LNCaP clone FGC (cell line): ENCODE measurements around the gene FLOT1.

Experiments
- DNase-seq: peaks from one replicate; pipeline ENCODE4 v3.0.0-alpha.2; 2011; ENCODE audit warnings: low read depth
- H3K4me3 ChIP-seq: 2 replicates; pipeline ENCODE4 v1.5.1; 2011; ENCODE audit warnings: mild to moderate bottlenecking, low read depth, low read length, control low read depth
- CTCF ChIP-seq: IDR thresholded peaks from 2 replicates; pipeline ENCODE4 v1.5.1; 2012; ENCODE audit warnings: mild to moderate bottlenecking; ENCODE audit not compliant: control insufficient read depth, insufficient read depth; ENCODE audit errors: extremely low read depth

FLOT1 gene

DNA sequence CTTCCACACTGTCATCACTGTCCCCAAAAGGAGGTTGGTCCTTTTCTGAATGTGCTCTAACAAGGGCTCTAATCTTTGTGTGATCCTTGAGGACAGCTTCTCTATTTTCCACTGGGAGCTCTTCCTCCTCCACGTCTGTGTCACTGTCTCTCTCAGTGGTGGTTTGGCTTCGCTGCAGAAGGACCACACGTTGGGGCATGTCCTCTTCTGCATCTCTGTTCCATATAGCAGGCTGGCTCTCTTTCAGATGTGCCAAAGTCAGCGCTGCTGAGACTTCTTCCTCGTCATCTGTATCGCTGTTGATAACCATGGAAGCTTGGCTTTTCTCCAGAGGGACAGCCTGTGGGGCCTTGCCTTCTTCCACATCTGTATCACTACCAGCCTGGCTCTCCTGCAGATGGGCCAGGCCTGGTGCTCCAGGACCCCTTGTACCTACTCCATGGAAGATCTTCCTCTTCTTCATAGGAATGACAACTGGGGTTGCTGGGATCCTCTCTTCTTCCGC lies 30.0 kb downstream of the FLOT1 start:
- no peak overlapping the region for H3K4me3 ChIP-seq
- TF ChIP-seq CTCF, result no peak
- DNase-seq, result no peak

DNA sequence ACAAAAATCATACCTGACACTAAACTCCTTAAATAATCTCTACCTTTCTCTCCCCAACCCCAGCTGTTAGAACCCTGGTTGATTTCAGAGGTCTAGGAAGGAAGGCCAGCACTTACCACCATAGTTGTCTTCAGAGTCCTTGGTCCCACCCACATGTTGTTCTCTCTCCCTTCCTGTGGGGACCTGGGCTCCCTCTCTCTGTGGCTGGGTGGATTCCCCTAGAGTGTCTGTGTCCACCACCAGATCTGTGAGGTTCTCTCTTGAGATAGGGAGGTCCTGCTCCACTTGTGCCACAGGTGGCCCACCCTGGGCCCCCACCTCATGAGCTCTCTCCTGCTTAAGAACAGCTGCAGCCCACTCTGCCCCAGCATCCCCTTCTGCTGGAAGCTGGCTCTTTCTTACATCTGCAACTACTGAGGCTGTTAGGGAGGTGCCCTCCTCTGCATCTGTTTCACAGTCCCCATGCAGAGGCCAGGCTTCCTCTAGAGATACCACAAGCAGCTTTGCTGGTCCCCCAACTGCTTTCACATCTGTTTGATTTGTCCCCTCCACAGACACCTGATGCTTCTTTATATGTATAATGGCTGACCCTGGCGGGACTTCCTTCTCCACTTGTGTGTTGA lies 30.6 kb downstream of the FLOT1 start:
- DNase-seq, result no peak
- no peak overlapping the region for H3K4me3 ChIP-seq
- TF ChIP-seq CTCF, result no peak

DNA sequence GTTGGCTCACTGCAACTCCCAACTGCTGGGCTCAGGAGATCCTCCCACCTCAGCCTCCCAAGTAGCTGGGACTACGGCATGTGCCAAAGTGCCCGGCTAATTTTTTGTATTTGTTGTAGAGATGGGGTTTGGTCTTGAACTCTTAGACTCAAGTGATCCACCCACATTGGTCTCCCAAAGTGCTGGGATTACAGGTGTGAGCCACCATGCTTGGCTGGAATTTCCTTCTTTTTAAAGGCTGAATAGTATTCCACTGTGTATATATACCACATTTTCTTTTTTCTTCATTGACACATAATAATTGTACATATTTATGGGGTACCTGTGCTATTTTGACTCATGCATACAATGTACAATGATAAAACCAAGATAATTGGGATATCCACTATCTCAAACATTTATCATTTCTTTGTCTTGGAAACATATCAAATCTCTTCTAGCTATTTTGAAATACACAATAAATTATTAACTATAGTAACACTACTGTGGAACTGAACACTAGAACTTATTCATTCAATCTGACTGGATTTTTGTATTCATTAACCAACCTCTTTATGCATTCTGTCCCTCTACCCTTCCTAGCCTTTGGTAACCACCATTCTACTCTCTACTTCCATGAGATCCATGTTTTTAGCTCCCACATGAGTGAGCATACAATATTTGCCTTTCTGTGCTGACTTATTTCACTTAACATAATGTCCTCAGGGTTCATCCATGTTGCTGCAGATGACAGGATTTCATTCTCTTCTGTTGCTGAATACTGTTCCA lies 33.2 kb downstream of the FLOT1 start:
- no peak for TF ChIP-seq CTCF
- no peak overlapping the region for H3K4me3 ChIP-seq
- DNase-seq, result no peak

- TF ChIP-seq CTCF, result no peak
- DNase-seq, result no peak
- H3K4me3 ChIP-seq, result no peak overlapping the region
Observed at GRCh38 chr6:30707281-30707850, 35.1 kb downstream of the FLOT1 start.

DNA sequence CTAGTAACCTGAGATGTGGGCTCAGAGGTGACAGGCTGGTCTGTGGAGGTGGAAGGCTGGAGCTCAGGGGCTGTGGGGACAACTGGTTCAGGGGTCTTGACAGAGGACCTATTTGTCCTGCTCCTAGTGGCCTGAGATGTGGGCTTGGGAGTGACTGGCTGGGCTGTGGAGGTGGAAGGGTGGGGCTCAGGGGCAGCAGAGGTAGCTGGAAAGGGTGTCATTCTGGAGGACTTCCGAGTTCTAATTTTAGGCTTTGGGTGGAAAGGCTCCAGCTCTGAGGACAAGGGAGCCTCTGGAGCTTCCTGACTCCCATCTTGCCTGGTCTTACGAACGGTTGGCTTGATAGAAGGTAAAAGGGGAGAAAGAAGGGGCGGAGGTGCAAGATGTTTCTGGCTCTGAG lies 36.9 kb downstream of the FLOT1 start:
- no peak for TF ChIP-seq CTCF
- no peak for DNase-seq
- H3K4me3 ChIP-seq, result no peak overlapping the region

- DNase-seq, result no peak
- no peak for TF ChIP-seq CTCF
- H3K4me3 ChIP-seq, result no peak overlapping the region
Observed at GRCh38 chr6:30703821-30704220, 38.7 kb downstream of the FLOT1 start.
